ENCODE results near the gene NGEF. TPM values are rescaled to one million over a fixed set of nuclear protein-coding genes. Genes with fewer than 3 reads are reported as not detected.

The NGEF gene
- total and polyA plus RNA-seq, 4 donors: 15.4 to 46.3 (median 29.2) TPM

DNA sequence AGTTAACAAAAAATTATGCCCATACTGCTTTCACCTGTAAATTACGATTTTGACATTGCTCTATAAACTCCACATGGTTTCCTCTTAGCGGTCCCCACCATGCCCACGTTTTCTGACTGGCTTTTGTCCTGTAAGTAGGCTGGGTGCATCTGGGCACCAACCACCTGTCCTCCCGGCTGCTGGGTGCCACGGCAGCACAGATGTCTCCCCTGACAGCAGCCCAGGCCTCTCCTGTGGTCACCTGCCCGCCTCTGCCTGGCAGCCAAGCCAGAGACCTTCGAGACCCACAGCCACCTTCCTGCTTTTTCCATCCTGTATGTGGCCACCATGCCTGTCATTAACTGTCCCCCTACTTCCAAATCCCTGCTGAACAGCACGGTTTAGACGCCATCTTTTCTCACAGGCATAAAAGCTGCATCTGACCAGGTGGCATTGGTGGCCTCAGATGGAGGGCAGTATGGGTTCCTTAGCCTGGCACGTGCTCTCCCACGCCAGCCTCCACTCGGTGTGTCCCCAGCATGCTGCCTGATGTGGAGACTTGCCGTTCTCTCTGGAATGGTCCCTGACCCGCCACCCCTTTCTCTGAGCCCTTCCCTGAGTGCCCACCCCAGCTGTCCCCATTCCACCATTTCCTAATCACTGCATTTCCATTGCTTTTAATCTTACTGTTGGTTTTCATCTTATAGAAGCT is 124.1 kb downstream of the NGEF start:
- H3K27me3 ChIP-seq (ENCODE audit: control insufficient read depth, insufficient read depth, low read length): peaks cover 3% of the 10 kb centered on the region

DNA sequence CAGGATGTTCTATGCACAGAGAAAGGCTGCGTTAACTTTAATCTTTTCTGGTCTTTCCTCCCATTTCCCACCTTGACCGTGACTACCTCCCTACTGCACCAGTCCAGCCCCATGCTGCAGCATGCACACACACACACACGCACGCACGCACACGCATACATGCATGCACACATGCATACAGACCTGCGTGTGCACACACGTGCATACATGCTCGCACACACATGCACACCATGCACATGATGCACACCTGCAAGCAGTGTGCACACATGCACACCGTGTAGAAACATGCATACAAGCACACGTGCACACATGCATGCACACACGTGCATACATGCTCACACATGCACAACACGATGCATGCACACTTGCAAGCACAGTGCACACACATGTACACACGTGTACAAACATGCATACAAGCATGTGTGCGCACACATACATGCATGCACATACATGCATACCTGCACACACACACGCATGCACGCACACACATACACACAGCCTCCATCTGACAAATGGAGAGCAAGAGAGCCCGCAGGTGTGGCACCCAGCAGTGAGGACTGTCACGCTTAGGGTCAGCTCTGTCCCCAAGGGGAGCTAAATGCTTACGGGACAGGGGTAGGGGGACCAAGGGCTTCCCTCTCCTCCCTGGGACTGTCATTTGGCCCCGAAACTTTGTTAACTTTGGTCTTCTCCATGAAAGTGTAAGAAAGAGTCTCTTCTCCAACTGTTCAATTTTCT is 124.8 kb downstream of the NGEF start:
- peaks cover 6% of the 10 kb centered on the region for H3K4me1 ChIP-seq (ENCODE audit: control insufficient read depth, insufficient read depth, low read length)
- DNase-seq (ENCODE audit: low read depth in 4 of 6, low spot score in 6 of 6): no peak
- H3K27me3 ChIP-seq (ENCODE audit: control insufficient read depth, insufficient read depth, low read length): peaks cover 3% of the 10 kb centered on the region
- 94% methylated on average over 18 of the region's 21 CpGs for WGBS (ENCODE audit: insufficient coverage)
- no peak overlapping the region for H3K27ac ChIP-seq (ENCODE audit: low read depth, low read length)
- H3K4me3 ChIP-seq (ENCODE audit: low read depth, low read length): no peak overlapping the region
- peaks cover 84% of the 10 kb centered on the region for H3K36me3 ChIP-seq (ENCODE audit: control insufficient read depth, insufficient read depth, low read length)
- H3K9me3 ChIP-seq (ENCODE audit: control insufficient read depth, insufficient read depth, low read length): no peaks in the 10 kb centered on the region

More for the DNA sequence above, 124.1 kb downstream of the NGEF start:
- no peak overlapping the region for H3K27ac ChIP-seq (ENCODE audit: low read depth, low read length)
- H3K4me3 ChIP-seq (ENCODE audit: low read depth, low read length): no peak overlapping the region
- peaks cover 6% of the 10 kb centered on the region for H3K4me1 ChIP-seq (ENCODE audit: control insufficient read depth, insufficient read depth, low read length)
- no peaks in the 10 kb centered on the region for H3K9me3 ChIP-seq (ENCODE audit: control insufficient read depth, insufficient read depth, low read length)
- 91% methylated on average over 14 of the region's 14 CpGs for WGBS (ENCODE audit: insufficient coverage)
- DNase-seq (ENCODE audit: low read depth in 4 of 6, low spot score in 6 of 6): no peak
- peaks cover 83% of the 10 kb centered on the region for H3K36me3 ChIP-seq (ENCODE audit: control insufficient read depth, insufficient read depth, low read length)

DNA sequence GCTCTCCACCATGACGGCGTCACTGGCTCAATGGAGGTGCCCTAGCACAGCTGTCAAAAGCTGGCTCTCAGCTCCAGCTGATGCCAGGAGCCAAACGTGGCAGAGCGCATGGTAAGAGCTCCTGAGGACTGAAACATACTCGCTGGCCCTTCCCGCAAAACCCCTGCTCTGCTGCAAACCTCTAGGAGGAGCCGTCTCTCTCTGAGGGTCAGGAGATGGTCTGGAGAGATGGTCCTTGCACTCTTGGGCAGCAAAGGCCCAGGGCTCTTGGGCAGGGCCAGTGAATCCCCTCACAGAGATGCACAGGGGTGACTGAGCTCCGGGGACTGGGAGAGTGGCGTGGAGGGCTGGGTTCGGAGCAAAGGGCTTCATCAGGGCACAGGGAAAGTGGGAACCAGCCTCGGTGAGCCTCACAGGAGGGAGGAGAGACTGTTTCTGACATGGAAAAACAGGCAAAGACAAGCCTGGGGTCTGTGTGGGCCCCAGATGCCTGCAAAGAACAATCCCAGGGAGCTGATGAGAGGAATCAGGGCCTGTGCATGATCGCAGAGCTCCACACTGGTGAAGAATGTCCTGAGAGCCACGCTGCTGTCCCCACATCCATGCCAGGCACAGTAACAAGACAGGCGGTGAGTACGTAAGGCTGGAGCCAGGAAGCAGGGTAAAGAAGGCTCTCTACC is 125.7 kb downstream of the NGEF start:
- DNase-seq (ENCODE audit: low read depth in 4 of 6, low spot score in 6 of 6): no peak
- Histone ChIP-seq H3K36me3 (ENCODE audit: control insufficient read depth, insufficient read depth, low read length) (peaks cover 85% of the 10 kb centered on the region), H3K4me3 (ENCODE audit: low read depth, low read length) (no peak overlapping the region), H3K4me1 (ENCODE audit: control insufficient read depth, insufficient read depth, low read length) (peaks cover 6% of the 10 kb centered on the region), H3K9me3 (ENCODE audit: control insufficient read depth, insufficient read depth, low read length) (no peaks in the 10 kb centered on the region), H3K27me3 (ENCODE audit: control insufficient read depth, insufficient read depth, low read length) (peaks cover 3% of the 10 kb centered on the region), H3K27ac (ENCODE audit: low read depth, low read length) (no peak overlapping the region)
- 71% methylated on average over 15 of the region's 15 CpGs for WGBS (ENCODE audit: insufficient coverage)

DNA sequence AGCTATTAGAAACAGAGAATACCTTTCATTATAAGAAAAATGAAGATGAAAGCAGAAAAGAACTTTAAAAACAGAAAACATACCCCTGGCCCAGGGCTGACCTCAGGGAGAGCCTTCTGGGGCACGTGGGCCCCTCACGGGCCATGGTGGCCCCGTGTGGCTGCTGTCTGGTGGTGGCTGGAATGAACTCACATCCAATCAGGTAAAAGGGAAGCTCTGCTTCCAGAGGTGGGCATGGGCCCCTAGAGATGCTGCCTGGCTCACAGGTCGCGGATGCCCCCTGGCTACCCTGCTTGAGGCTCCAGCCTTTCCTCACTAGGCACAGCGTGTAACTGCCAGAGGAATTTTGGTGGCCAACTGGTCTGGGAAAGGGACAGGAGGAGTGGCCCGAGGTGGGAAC is 126.4 kb downstream of the NGEF start:
- WGBS (ENCODE audit: insufficient coverage): 84% methylated on average over 6 of the region's 7 CpGs
- DNase-seq (ENCODE audit: low read depth in 4 of 6, low spot score in 6 of 6): no peak
- Histone ChIP-seq H3K9me3 (ENCODE audit: control insufficient read depth, insufficient read depth, low read length) (no peaks in the 10 kb centered on the region), H3K27me3 (ENCODE audit: control insufficient read depth, insufficient read depth, low read length) (peaks cover 3% of the 10 kb centered on the region), H3K36me3 (ENCODE audit: control insufficient read depth, insufficient read depth, low read length) (peaks cover 85% of the 10 kb centered on the region), H3K4me3 (ENCODE audit: low read depth, low read length) (no peak overlapping the region), H3K27ac (ENCODE audit: low read depth, low read length) (no peak overlapping the region), H3K4me1 (ENCODE audit: control insufficient read depth, insufficient read depth, low read length) (peaks cover 6% of the 10 kb centered on the region)

DNA sequence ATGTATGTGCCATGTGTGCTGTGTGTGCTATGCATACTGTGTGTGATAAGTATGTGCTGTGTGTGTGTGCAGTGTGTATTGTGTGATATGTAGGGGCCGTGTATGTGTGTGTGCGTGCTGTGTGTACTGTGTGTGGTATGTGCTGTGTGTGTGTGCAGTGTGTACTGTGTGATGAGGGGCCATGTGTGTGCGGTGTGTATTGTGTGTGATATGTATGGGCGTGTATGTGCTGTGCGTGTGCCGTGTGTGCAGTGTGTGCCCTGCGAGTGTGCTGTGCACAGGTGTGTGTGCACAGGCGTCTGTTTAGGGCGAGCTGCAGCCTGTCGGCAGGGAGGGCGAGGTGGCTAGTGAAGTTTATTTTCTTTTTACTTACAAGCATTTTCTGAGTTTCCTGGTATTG is 126.9 kb downstream of the NGEF start:
- Histone ChIP-seq H3K27ac (ENCODE audit: low read depth, low read length) (no peak overlapping the region), H3K4me1 (ENCODE audit: control insufficient read depth, insufficient read depth, low read length) (peaks cover 4% of the 10 kb centered on the region), H3K4me3 (ENCODE audit: low read depth, low read length) (no peak overlapping the region), H3K27me3 (ENCODE audit: control insufficient read depth, insufficient read depth, low read length) (peaks cover 3% of the 10 kb centered on the region), H3K36me3 (ENCODE audit: control insufficient read depth, insufficient read depth, low read length) (peaks cover 84% of the 10 kb centered on the region), H3K9me3 (ENCODE audit: control insufficient read depth, insufficient read depth, low read length) (no peaks in the 10 kb centered on the region)
- 96% methylated on average over 7 of the region's 11 CpGs for WGBS (ENCODE audit: insufficient coverage)
- DNase-seq (ENCODE audit: low read depth in 4 of 6, low spot score in 6 of 6): no peak

DNA sequence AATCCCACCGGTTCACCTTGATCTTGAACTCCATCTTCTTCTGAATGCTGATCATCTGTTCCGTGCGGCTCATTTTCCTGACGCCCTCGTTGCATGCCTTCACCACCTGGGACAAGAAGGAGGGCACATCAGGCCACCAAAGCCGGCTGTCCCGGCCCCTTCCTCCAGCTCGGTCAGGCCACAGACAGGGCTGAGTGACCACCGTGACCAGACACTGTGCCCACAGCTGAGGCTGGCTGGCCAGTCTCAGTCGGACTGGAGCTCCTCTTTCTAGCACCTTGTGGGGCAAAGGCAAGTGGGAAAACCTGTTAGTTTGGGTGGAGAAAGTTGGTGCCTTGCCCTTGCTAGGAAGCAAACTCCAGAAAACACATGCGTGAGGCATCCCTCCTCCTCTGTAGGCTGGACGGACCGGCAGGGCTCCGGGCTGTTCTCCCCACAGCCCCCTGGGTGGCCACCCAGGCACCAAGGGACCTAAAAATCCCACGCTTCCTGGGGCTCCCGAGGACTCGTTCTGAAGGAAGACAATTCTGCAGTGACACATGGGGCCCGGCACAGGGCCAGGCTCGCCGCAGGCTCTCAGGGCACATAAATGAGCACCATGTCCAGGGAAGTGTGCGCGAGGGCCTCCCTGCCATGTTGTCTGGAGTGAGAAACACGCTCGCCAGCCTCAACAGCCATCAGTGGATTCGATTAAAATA is 127.6 kb downstream of the NGEF start:
- Histone ChIP-seq H3K9me3 (ENCODE audit: control insufficient read depth, insufficient read depth, low read length) (no peaks in the 10 kb centered on the region), H3K4me3 (ENCODE audit: low read depth, low read length) (no peak overlapping the region), H3K36me3 (ENCODE audit: control insufficient read depth, insufficient read depth, low read length) (peaks cover 84% of the 10 kb centered on the region), H3K4me1 (ENCODE audit: control insufficient read depth, insufficient read depth, low read length) (no peaks in the 10 kb centered on the region), H3K27ac (ENCODE audit: low read depth, low read length) (no peak overlapping the region), H3K27me3 (ENCODE audit: control insufficient read depth, insufficient read depth, low read length) (no peaks in the 10 kb centered on the region)
- DNase-seq (ENCODE audit: low read depth in 4 of 6, low spot score in 6 of 6): no peak
- 86% methylated on average over 23 of the region's 25 CpGs for WGBS (ENCODE audit: insufficient coverage)

DNA sequence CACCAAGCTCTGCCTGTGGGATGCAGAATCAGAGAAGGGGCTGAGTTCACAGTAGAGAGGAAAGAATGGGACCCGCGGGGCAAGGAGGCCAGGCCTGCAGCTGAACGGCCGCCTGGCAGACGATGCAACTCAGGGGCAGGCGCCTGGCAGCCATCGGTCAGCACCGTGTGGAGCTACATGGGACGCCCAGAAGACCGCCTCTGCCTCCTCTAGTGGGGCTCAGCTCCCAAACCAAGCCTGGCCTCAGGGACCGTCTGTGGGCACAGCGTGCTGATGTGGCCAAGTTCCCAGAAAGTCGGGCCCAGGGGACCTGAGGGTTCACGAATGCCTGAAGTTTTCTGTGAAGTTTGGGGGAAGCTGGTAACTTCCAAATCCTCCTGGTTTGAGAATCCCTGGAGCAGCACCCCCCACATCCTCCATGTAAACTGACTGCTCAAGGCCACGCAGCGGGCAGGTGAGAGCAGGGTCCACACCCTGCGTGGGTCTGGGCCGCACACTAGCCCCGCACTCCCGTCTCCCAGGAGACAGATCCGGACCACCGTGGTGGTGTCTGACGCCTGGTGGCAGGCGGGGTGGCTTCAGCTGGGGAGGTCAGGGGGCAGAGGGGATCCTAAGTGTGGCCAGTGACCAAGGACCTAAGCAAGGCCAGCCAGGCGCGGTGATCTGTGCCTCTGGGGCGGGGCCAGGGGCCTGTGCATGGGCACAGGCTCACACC is 128.3 kb downstream of the NGEF start:
- H3K4me1 ChIP-seq (ENCODE audit: control insufficient read depth, insufficient read depth, low read length): no peaks in the 10 kb centered on the region
- no peak for DNase-seq (ENCODE audit: low read depth in 4 of 6, low spot score in 6 of 6)
- WGBS (ENCODE audit: insufficient coverage): 80% methylated on average over 27 of the region's 27 CpGs
- no peaks in the 10 kb centered on the region for H3K9me3 ChIP-seq (ENCODE audit: control insufficient read depth, insufficient read depth, low read length)
- H3K36me3 ChIP-seq (ENCODE audit: control insufficient read depth, insufficient read depth, low read length): peaks cover 84% of the 10 kb centered on the region
- H3K27me3 ChIP-seq (ENCODE audit: control insufficient read depth, insufficient read depth, low read length): no peaks in the 10 kb centered on the region
- H3K27ac ChIP-seq (ENCODE audit: low read depth, low read length): no peak overlapping the region
- H3K4me3 ChIP-seq (ENCODE audit: low read depth, low read length): no peak overlapping the region

DNA sequence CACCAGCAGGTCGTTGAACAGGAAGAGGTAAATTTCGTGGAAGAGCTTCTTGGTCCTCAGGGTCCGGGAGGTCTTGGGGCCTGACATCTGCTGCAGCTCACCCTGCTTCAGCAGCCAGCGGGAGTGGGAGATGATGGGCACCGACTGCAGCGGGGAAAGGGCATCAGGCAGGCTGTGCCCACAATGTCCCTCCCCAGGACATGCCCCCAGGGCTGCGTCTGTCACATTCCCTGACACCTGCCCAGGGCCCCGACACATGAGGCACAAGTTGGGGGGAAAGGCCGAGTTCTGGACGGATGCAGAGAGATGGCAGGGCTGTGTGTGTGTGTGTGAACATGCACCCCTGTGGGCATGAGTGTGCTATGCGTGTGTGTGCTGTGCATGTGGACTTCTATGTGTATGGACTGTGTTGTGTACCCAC is 129.0 kb downstream of the NGEF start:
- WGBS (ENCODE audit: insufficient coverage): 89% methylated on average over 10 of the region's 11 CpGs
- Histone ChIP-seq H3K27me3 (ENCODE audit: control insufficient read depth, insufficient read depth, low read length) (no peaks in the 10 kb centered on the region), H3K36me3 (ENCODE audit: control insufficient read depth, insufficient read depth, low read length) (peaks cover 86% of the 10 kb centered on the region), H3K27ac (ENCODE audit: low read depth, low read length) (no peak overlapping the region), H3K4me3 (ENCODE audit: low read depth, low read length) (no peak overlapping the region), H3K9me3 (ENCODE audit: control insufficient read depth, insufficient read depth, low read length) (no peaks in the 10 kb centered on the region), H3K4me1 (ENCODE audit: control insufficient read depth, insufficient read depth, low read length) (no peaks in the 10 kb centered on the region)
- DNase-seq (ENCODE audit: low read depth in 4 of 6, low spot score in 6 of 6): no peak

Measured in spinal cord (tissue), 10 donors.